Esophagus muscularis mucosa (tissue), 4 donors: ENCODE measurements around the gene TRABD2B. TPM values are rescaled to one million over a fixed set of nuclear protein-coding genes. Genes with fewer than 3 reads are reported as not detected.

Source experiments
- DNase-seq: peaks from one replicate; pipeline ENCODE4 v3.0.0-alpha.2; 2017; ENCODE audit errors: extremely low spot score
- H3K27ac ChIP-seq, 4 donors: fragments of 200-600 bp; sonication (generic); replicated peaks in 1 of 4; 1 replicate in 3 of 4; 2 replicates in 1 of 4; pipeline ENCODE4 v1.5.1; 2016 to 2019; ENCODE audit warnings: mild to moderate bottlenecking in 1 of 4
- H3K27me3 ChIP-seq, 4 donors: fragments of 200-600 bp; sonication (generic); one replicate each; pipeline versions ENCODE4 v1.5.1 to v1.6.0; 2016 to 2019
- H3K36me3 ChIP-seq, 4 donors: fragments of 200-600 bp; sonication (generic); one replicate each; pipeline ENCODE4 v1.5.1; 2016 to 2019
- H3K4me1 ChIP-seq, 4 donors: fragments of 200-600 bp; sonication (generic); one replicate each; pipeline ENCODE4 v1.5.1; 2016 to 2019
- H3K4me3 ChIP-seq, 4 donors: fragments of 200-600 bp; sonication (generic); 1 replicate in 2 of 4; 2 replicates in 2 of 4; pipeline ENCODE4 v1.5.1; 2016 to 2019; ENCODE audit warnings: mild to moderate bottlenecking in 4 of 4, moderate library complexity in 1 of 4
- H3K9me3 ChIP-seq, 4 donors: fragments of 200-600 bp; sonication (generic); 1 replicate in 3 of 4; 2 replicates in 1 of 4; pipeline ENCODE4 v1.5.1; 2016 to 2019
- CTCF ChIP-seq, 3 experiments: fragments of 200-600 bp in 2 of 3; fragments of 450-650 bp in 1 of 3; sonication (generic) in 2 of 3; IDR thresholded peaks; one replicate each; pipeline ENCODE4 v1.5.1; 2017 to 2019; ENCODE audit warnings: antibody characterized with exemption in 3 of 3, mild to moderate bottlenecking in 2 of 3, moderate library complexity in 1 of 3
- EP300 ChIP-seq: sonication (generic); formaldehyde crosslinking; IDR thresholded peaks from one replicate; pipeline ENCODE4 v1.6.1; 2017; ENCODE audit warnings: antibody characterized with exemption
- POLR2A ChIP-seq: fragments of 450-650 bp; IDR thresholded peaks from one replicate; pipeline ENCODE4 v1.6.1; 2017; ENCODE audit warnings: antibody characterized with exemption, moderate library complexity, mild to moderate bottlenecking, low read depth
- POLR2AphosphoS5 ChIP-seq, 2 donors: sonication (generic); formaldehyde crosslinking; IDR thresholded peaks; one replicate each; pipeline ENCODE4 v1.6.1; 2017; ENCODE audit warnings: antibody characterized with exemption in 2 of 2
- WGBS: methylation state at CpG from one replicate; pipeline ENCODE4 v1.1.5; 2018; 5-methylcytosine and 5-hydroxymethylcytosine counted together
- intact Hi-C: fragments of 100-400 bp; cut with DNase I; formaldehyde crosslinking; loops from one replicate; pipeline ENCODE4 v1.15.1; 2023
- total RNA-seq, 4 donors: library from RNA; depleted of rRNA; stranded (reverse); fragments of >200 nt; gene quantifications; one replicate each; pipeline versions ENCODE4 v1.1.0 to v1.2.1, GENCODE V29; 2016

TRABD2B gene
- 1 to 10 TPM; 4.0 to 7.6 (median 4.1) TPM for total RNA-seq

- TF ChIP-seq CTCF (IDR thresholded peaks at IDR 0.05) (peak in 2 of 3 experiments; percentile 92 to 97), POLR2A (no peak), EP300 (no peak), POLR2AphosphoS5 (IDR thresholded peaks at IDR 0.05) (peak; percentile 54 to 61)
- H3K36me3 ChIP-seq: peaks cover 0 to 7% (median 0%) of the 10 kb centered on the region in 4 donors
- WGBS: 15% methylated on average over 15 of the region's 86 CpGs
- peak within 1 kb of the TSS; percentile 62 to 90 (median 82) for H3K4me3 ChIP-seq
- H3K4me1 ChIP-seq: peaks cover 9 to 51% (median 44%) of the 10 kb centered on the region in 4 donors
- peak; percentile 95 for DNase-seq
- H3K9me3 ChIP-seq: no peaks in the 10 kb centered on the region
- H3K27me3 ChIP-seq: peaks cover 0 to 14% (median 0%) of the 10 kb centered on the region in 4 donors
- peak within 1 kb of the TSS; percentile 84 to 87 (median 86) for H3K27ac ChIP-seq
- intact Hi-C loops: loop anchor here (5.0 kb wide), 2 partner anchors 65 to 260 kb away; no protein-coding TSS in a partner anchor
Measured at GRCh38 chr1:47997289-47998200, at the start of gene TRABD2B. TSS of gene TRABD2B (minus strand) at chr1:47997385.

- no peak for DNase-seq
- Histone ChIP-seq H3K4me3 (no peak overlapping the region), H3K9me3 (no peaks in the 10 kb centered on the region), H3K36me3 (no peaks in the 10 kb centered on the region), H3K4me1 (peaks cover 0 to 32% (median 18%) of the 10 kb centered on the region in 4 donors), H3K27me3 (no peaks in the 10 kb centered on the region), H3K27ac (no peak overlapping the region)
- no peak for TF ChIP-seq POLR2AphosphoS5 (IDR thresholded peaks at IDR 0.05)
- no peak for TF ChIP-seq EP300
- no peak for TF ChIP-seq CTCF (IDR thresholded peaks at IDR 0.05)
- no peak for TF ChIP-seq POLR2A
- WGBS: 88% methylated on average over 2 of the region's 2 CpGs
- intact Hi-C loops: no loop called here
Measured at GRCh38 chr1:48044311-48044710, 47.1 kb upstream of the TRABD2B start.

- H3K9me3 ChIP-seq: no peaks in the 10 kb centered on the region
- H3K27me3 ChIP-seq: no peaks in the 10 kb centered on the region
- no peak for DNase-seq
- H3K4me3 ChIP-seq: no peak overlapping the region
- H3K4me1 ChIP-seq: peaks cover 0 to 32% (median 22%) of the 10 kb centered on the region in 4 donors
- 72% methylated on average over 2 of the region's 2 CpGs for WGBS
- no peak overlapping the region for H3K27ac ChIP-seq
- no peaks in the 10 kb centered on the region for H3K36me3 ChIP-seq
- TF ChIP-seq POLR2AphosphoS5 (IDR thresholded peaks at IDR 0.05) (no peak), CTCF (IDR thresholded peaks at IDR 0.05) (no peak), POLR2A (no peak), EP300 (no peak)
- intact Hi-C loops: no loop called here
Measured at GRCh38 chr1:48043622-48044021, 46.4 kb upstream of the TRABD2B start.

GRCh38 chr1:48040154-48040553 lies 43.0 kb upstream of the TRABD2B start:
- H3K4me3 ChIP-seq: no peak overlapping the region
- H3K27ac ChIP-seq: no peak overlapping the region
- TF ChIP-seq POLR2AphosphoS5 (IDR thresholded peaks at IDR 0.05) (no peak), EP300 (no peak), POLR2A (no peak), CTCF (IDR thresholded peaks at IDR 0.05) (no peak)
- peaks cover 0 to 19% (median 16%) of the 10 kb centered on the region in 4 donors for H3K4me1 ChIP-seq
- no peaks in the 10 kb centered on the region for H3K27me3 ChIP-seq
- H3K36me3 ChIP-seq: no peaks in the 10 kb centered on the region
- intact Hi-C loops: no loop called here
- 61% methylated on average over 6 of the region's 6 CpGs for WGBS
- no peaks in the 10 kb centered on the region for H3K9me3 ChIP-seq
- no peak for DNase-seq
